ENCODE measurements around the gene NHERF2. TPM values are rescaled to one million over a fixed set of nuclear protein-coding genes. Genes with fewer than 3 reads are reported as not detected.

The NHERF2 gene
- total RNA-seq, 1 donor from 2014 or later, result 238 TPM

- DNase-seq (ENCODE audit: low spot score), result no peak
Observed at GRCh38 chr16:2079311-2079800, 52.7 kb downstream of the NHERF2 start.

- no peak for DNase-seq (ENCODE audit: low spot score)
Observed at GRCh38 chr16:2079991-2080390, 53.3 kb downstream of the NHERF2 start.

GRCh38 chr16:2081201-2082084 lies 54.7 kb downstream of the NHERF2 start:
- no peak for DNase-seq (ENCODE audit: low spot score)

GRCh38 chr16:2082171-2082982 lies 55.7 kb downstream of the NHERF2 start:
- DNase-seq (ENCODE audit: low spot score), result no peak

- DNase-seq (ENCODE audit: low spot score), result no peak
Observed at GRCh38 chr16:2082983-2083364, 56.3 kb downstream of the NHERF2 start.

- no peak for DNase-seq (ENCODE audit: low spot score)
Observed at GRCh38 chr16:2083409-2083808, 56.7 kb downstream of the NHERF2 start.

- no peak for DNase-seq (ENCODE audit: low spot score)
Observed at GRCh38 chr16:2083876-2084780, 57.4 kb downstream of the NHERF2 start.

GRCh38 chr16:2084895-2085625 lies 58.4 kb downstream of the NHERF2 start:
- no peak for DNase-seq (ENCODE audit: low spot score)

GRCh38 chr16:2085669-2086068 lies 59.0 kb downstream of the NHERF2 start:
- DNase-seq (ENCODE audit: low spot score), result no peak

GRCh38 chr16:2086106-2086742 lies 59.5 kb downstream of the NHERF2 start:
- DNase-seq (ENCODE audit: low spot score), result no peak

- DNase-seq (ENCODE audit: low spot score), result no peak
Observed at GRCh38 chr16:2086812-2087747, 60.4 kb downstream of the NHERF2 start.

GRCh38 chr16:2087748-2088631 lies 61.3 kb downstream of the NHERF2 start:
- DNase-seq (ENCODE audit: low spot score), result no peak

Other genes starting within 250 kb of the NHERF2 start
- 28.8 TPM for gene SPSB3, start 244.3 kb upstream of the NHERF2 start, total RNA-seq
- gene NUBP2, start 243.9 kb upstream of the NHERF2 start, total RNA-seq, result 35.1 TPM
- not detected for gene IGFALS, start 233.2 kb upstream of the NHERF2 start, total RNA-seq
- gene HAGH, start 200.1 kb upstream of the NHERF2 start, total RNA-seq, result 58.4 TPM
- gene FAHD1, start 199.7 kb upstream of the NHERF2 start, total RNA-seq, result 17.9 TPM
- gene MEIOB, start 154.7 kb upstream of the NHERF2 start, total RNA-seq, result not detected
- not detected for gene HS3ST6, start 108.5 kb upstream of the NHERF2 start, total RNA-seq
- 27.1 TPM for gene MSRB1, start 83.7 kb upstream of the NHERF2 start, total RNA-seq
- gene RPL3L, start 72.2 kb upstream of the NHERF2 start, total RNA-seq, result not detected
- 126 TPM for gene NDUFB10, start 67.4 kb upstream of the NHERF2 start, total RNA-seq
- gene RPS2, start 62.1 kb upstream of the NHERF2 start, total RNA-seq, result 1,385 TPM
- gene RNF151, start 60.0 kb upstream of the NHERF2 start, total RNA-seq, result not detected
- gene TBL3, start 54.8 kb upstream of the NHERF2 start, total RNA-seq, result 26.5 TPM
- not detected for gene NOXO1, start 45.4 kb upstream of the NHERF2 start, total RNA-seq
- gene GFER, start 42.7 kb upstream of the NHERF2 start, total RNA-seq, result 15.7 TPM
- gene SYNGR3, start 36.9 kb upstream of the NHERF2 start, total RNA-seq, result not detected
- 50.5 TPM for gene ZNF598, start 17.1 kb upstream of the NHERF2 start, total RNA-seq
- 0.58 TPM for gene NPW, start 7.1 kb upstream of the NHERF2 start, total RNA-seq
- gene NTHL1, start 20.9 kb downstream of the NHERF2 start, total RNA-seq, result 9.9 TPM
- gene TSC2, start 21.1 kb downstream of the NHERF2 start, total RNA-seq, result 88.3 TPM
- 99.4 TPM for gene PKD1, start 109.0 kb downstream of the NHERF2 start, total RNA-seq
- gene RAB26, start 121.7 kb downstream of the NHERF2 start, total RNA-seq, result not detected
- gene TRAF7, start 128.9 kb downstream of the NHERF2 start, total RNA-seq, result 63.5 TPM
- 0.06 TPM for gene CASKIN1, start 169.7 kb downstream of the NHERF2 start, total RNA-seq
- gene MLST8, start 178.6 kb downstream of the NHERF2 start, total RNA-seq, result 21.9 TPM
- 2.9 TPM for gene BRICD5, start 184.0 kb downstream of the NHERF2 start, total RNA-seq
- gene PGP, start 187.9 kb downstream of the NHERF2 start, total RNA-seq, result 11.8 TPM
- 15.1 TPM for gene E4F1, start 196.7 kb downstream of the NHERF2 start, total RNA-seq
- 0.39 TPM for gene DNASE1L2, start 209.5 kb downstream of the NHERF2 start, total RNA-seq
- gene ECI1, start 224.7 kb downstream of the NHERF2 start, total RNA-seq, result 44.4 TPM
- gene RNPS1, start 241.2 kb downstream of the NHERF2 start, total RNA-seq, result 123 TPM

All from mesenteric fat pad (tissue), 1 donor.